ENCODE results near the gene CATSPER4. TPM values are rescaled to one million over a fixed set of nuclear protein-coding genes. Genes with fewer than 3 reads are reported as not detected.

The CATSPER4 gene
- polyA plus RNA-seq (ENCODE audit: insufficient read length in 3 of 3), result under 1 TPM; 0.06 to 0.21 (median 0.11) TPM
- long read RNA-seq, donor 1, result 0 reads
- long read RNA-seq, donor 2, result 0 reads
- long read RNA-seq, donor 3, result 0 reads
- long read RNA-seq, donor 4, result 0 reads
- long read RNA-seq, donor 5, result 0 reads
- long read RNA-seq, donor 6, result 0 reads
- long read RNA-seq, donor 7, result 0 reads
- long read RNA-seq, donor 8, result 0 reads
- long read RNA-seq, donor 9, result 0 reads
- long read RNA-seq, donor 10, result 0 reads
- long read RNA-seq, donor 11, result 0 reads
- long read RNA-seq, donor 12, result 0 reads
- long read RNA-seq, donor 13, result 0 reads
- long read RNA-seq, donor 14, result 0 reads
- long read RNA-seq, donor 15, result 0 reads
- long read RNA-seq, donor 16, result 0 reads

DNA sequence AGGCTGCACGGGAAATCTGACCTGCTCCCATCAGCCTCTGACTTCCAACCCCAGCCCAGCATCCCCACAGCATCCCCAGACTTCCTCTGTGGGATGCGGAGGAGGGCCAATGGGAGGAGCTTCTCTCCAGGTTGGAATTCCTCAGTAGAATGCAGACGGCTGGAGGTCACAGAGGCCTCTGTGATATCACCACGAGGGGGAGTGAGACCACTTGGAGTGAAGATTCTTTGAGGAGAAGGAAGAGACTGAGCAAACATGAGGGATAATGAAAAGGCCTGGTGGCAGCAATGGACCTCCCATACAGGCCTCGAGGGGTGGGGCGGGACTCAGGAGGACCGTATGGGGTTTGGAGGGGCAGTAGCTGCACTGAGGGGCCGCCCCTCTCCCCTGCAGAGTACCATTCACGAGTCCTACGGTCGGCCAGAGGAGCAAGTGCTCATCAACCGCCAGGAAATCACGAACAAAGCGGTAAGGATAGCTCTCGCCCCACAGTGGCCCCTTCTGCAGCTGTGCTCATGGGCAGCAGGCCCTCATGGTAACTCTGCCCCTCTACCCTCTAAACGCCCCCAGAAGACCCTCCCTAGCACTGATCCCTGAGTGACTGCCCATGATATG, at the start of gene CATSPER4:
Gene CATSPER4, plus strand, starts transcription at position 230 of the 615 bp plus-strand sequence. Its CDS starts 26 bp downstream, at position 256.
- peak in 6 of 11 donors; percentile 17 to 65 (median 54) for DNase-seq (ENCODE audit: extremely low read depth in 1 of 11, low read depth in 9 of 11, low spot score in 4 of 11)

DNA sequence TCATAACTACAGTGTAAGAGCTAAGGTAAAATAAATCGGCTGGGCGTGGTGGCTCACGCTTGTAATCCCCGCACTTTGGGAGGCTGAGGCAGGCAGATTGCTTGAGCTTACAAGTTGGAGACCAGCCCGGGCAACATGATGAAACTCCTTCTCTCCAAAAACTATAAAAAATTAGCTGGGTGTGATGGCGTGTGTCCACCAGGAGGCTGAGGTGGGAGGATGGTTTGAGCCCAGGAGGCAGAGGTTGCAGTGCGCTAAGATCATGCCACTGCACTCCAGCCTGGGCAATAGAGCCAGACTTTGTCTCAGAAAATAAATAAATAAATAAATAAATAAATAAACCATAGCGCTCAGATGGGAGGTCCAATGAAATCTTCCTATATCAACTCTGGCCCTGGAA, 48.2 kb upstream of the CATSPER4 start:
- no peak for DNase-seq (ENCODE audit: extremely low read depth in 1 of 11, low read depth in 9 of 11, low spot score in 4 of 11)

DNA sequence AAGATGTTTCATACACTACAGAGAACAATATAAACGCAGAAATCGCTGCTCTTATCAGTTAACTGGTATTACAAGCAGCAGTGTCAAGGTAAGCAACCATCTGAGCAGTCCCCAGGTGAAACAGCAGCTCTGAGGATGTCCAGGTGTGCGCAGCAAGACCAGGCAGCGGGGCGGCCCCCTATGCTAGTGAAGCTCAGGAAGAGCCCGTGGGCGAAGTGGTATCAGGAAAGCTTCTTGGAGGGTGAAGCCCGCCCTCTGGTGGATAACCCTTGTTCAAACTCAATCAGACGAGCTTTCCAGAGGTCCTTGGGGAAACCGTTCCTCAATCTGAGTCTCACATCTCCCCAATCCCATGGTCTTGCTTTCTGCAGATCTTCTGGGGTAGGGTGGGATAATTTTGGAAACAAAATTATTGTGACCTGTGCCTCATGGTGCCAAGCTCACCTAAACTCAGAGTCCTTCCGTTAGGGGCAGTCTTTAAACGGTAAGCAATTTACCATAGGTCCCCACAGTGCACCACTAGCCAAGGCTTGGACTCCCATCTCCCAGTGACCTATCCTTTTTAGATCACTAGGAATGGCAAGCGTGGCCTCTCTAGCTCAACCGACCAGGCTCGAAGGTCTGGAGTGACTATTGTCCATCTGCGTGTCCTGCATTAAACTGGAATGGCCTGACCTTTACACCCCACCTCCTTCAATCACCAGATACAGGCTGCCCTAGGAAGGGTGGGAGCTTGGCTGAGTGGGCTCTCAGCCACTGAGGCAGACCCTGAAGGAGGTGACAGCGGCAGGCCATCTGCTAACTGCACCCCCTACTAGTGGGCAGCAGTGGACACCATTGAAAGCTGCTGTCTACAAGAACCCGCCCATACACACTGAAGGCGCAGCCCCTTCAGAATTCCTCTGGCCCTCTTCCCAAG, 45.1 kb upstream of the CATSPER4 start:
- DNase-seq (ENCODE audit: extremely low read depth in 1 of 11, low read depth in 9 of 11, low spot score in 4 of 11), result peak in 6 of 11 donors; percentile 65 to 79 (median 70)

DNA sequence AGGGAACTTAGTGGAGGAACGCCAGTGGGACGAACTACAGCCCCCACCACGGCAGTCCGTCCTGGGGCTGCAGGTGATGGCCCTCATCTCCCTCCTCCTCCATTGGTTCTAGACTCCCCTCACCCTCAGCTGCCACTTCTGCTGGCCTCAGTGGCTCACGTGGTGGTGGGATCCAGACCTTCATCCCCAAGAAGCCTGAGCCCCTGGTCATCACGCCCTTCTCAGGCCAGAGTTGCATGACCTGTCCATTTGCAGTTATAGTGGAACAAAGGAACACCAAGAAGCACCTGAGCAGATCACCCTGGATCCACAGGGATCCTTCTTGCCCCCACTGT, 44.5 kb upstream of the CATSPER4 start:
- no peak for DNase-seq (ENCODE audit: extremely low read depth in 1 of 11, low read depth in 9 of 11, low spot score in 4 of 11)

DNA sequence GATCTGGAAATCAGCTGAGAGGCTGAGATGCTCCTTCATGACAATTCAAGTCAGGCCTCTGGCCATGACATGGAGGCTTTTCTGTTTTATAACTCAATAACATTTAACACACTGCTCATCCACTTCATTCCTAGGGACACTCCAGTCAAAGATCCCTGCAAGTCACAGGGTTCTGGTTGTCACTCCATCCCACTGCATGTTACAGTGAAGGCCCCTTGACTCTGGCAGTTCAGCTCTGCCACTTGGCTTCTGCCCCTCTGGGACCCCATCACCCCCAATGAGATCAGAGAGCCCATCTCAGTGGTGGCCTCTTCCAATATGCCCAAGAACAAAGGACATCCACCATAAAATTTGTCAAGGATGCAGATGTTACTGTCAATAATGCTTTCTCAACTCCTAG, 41.5 kb upstream of the CATSPER4 start:
- no peak for DNase-seq (ENCODE audit: extremely low read depth in 1 of 11, low read depth in 9 of 11, low spot score in 4 of 11)

DNA sequence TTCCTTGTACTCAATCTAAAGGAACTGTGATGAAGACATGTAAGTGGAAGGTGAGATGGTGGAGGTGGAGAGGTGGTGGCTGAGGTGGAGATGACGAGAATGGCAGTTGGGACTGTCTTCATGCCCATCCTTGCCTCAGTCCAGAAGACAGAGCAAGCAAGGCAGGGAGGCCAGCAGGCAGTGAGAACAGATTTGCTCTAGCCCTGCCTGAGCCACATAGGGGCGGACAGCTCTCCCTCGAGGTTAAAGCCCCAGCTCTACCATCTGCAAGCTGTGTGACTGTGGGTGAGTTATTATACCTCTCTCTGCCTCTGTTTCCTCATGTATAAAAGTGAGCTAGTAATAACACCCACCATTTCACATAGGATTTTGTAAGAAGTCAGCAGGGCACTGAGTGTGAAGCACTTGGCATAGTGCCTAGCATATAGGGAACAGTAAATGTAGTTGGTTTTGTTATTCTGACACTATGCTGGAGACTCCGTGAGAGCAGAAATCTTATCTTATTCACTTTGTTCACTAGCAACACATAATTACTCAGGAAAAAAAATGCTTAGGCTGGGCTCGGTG, 36.4 kb upstream of the CATSPER4 start:
- no peak for DNase-seq (ENCODE audit: extremely low read depth in 1 of 11, low read depth in 9 of 11, low spot score in 4 of 11)

DNA sequence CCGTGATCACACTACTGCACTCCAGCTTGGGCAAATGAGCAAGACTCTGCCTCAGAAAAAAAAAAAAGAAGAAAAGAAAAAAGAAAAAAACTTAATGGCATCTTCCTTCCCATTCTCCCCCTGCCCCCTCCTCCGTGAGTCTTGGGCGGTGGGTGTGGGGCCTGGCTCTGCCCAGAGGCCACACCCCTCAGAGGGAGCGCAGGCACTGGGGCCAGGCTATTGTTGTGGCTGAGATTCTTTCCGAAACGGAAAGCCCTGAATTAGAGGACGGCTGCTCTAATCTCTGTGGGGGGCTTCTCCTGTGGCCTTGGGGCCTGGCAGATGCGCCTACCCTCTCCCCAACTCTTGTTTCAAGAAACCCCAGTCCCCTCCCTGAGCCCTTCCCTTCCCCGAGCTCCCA, 35.7 kb upstream of the CATSPER4 start:
- DNase-seq (ENCODE audit: extremely low read depth in 1 of 11, low read depth in 9 of 11, low spot score in 4 of 11), result no peak

DNA sequence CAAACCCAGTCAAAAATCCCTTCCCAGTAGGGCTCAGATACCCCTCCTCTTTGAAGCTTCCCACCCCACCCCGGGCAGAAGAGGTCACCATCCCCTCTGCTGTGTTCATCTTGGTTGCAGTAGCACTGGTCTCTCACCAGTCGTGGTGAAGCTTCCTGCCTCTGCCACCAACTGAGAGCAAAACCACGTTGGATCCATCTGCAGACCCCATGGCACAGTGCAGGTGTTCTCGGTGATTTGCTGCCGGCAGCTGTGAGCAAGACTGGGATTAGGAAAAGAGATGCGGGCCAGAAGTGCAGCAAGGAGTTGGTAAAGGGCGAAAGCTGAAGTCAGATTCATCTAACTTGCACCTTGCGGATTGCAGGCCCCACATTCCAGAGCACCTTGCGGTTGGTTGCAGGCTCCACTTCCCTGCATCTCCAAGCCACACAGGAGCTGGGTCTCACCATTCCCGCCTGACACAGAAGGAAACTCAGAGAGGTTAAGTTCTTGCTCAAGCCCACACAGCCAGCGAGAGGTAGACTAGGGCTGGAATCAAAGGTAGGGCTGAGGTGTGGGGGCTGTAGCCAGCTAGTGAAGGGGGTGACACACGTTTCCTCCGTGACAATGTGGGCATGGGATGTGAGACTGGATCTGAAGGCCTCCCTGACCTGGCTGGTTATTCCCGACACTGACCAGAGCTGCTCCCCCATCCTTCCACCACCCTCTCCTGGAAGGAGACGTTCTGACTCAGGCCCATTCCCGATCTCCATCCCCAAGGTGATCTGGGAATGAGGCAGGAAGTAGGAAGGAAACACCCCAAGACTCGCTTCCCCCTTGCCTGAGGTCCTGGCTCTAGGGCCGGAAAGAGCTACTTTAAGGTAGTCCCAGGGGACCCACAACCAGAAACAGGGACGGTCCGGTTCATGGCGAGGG, 34.8 kb upstream of the CATSPER4 start:
- no peak for DNase-seq (ENCODE audit: extremely low read depth in 1 of 11, low read depth in 9 of 11, low spot score in 4 of 11)

DNA sequence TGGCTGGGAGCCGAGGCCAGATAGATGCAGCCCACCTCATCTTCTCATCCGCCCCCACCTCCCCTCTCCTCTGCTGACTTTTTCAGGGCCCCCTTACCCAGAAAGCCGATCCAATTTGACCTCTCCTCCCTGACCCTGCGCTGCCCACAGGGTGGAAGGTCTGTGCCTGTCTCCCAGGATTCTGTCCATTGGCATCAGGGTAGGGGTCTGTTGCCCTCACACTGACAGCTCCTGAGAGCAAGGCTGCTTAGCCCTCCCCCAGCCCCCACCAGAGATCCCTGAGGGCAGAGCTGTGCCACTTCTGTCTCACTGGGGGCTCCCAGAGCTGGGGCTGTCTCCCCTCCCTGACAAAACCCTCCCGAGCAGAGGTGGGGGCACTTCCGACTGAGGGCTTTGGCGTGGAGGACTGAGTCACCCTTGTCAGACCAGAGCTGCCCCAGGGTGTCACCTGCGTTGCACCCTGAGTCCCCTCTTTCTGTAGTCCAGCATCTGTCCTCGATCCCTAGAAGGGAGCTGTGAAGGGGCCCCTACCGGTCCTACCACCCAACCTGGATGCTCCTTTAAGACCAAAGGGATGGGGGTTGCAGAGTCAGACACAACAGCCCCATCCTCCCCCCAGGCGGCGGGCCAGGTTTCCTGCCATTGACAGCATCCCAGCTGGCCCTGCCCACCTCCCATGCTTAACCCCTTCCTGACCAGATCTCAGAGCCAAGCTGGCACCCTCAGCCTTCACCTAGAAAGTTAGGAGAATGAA, 33.9 kb upstream of the CATSPER4 start:
- DNase-seq (ENCODE audit: extremely low read depth in 1 of 11, low read depth in 9 of 11, low spot score in 4 of 11), result no peak

DNA sequence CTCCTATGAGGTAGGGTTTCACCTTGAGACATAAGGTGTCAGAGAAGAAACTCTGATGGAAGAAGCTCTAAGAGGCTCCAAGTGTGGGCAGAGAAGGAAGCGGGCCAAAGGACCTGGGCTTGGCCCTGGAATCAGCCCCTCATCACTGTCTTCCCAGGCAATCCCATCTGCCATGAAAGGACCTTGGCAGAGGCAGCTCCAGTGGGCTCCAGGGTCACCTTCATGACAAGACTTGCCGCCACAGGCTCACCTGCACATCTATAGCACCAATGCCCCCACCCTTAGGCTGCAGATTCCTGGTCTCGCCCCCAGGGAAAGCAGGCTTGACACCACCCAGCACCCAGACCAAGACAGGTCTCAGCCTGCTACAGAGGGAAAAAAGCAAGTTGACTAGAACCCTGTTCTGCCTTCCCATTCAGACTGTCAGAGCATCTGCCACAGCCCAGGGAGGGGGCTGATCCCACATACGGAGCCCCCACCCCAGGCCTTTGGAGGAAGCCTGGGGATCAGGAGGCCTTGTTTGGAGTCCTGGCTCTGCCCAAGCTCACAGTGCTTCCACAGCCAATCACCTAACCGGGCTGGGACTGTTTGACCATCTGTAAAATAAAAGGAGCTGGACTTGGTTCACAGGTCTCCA, 32.0 kb upstream of the CATSPER4 start:
- DNase-seq (ENCODE audit: extremely low read depth in 1 of 11, low read depth in 9 of 11, low spot score in 4 of 11), result no peak

DNA sequence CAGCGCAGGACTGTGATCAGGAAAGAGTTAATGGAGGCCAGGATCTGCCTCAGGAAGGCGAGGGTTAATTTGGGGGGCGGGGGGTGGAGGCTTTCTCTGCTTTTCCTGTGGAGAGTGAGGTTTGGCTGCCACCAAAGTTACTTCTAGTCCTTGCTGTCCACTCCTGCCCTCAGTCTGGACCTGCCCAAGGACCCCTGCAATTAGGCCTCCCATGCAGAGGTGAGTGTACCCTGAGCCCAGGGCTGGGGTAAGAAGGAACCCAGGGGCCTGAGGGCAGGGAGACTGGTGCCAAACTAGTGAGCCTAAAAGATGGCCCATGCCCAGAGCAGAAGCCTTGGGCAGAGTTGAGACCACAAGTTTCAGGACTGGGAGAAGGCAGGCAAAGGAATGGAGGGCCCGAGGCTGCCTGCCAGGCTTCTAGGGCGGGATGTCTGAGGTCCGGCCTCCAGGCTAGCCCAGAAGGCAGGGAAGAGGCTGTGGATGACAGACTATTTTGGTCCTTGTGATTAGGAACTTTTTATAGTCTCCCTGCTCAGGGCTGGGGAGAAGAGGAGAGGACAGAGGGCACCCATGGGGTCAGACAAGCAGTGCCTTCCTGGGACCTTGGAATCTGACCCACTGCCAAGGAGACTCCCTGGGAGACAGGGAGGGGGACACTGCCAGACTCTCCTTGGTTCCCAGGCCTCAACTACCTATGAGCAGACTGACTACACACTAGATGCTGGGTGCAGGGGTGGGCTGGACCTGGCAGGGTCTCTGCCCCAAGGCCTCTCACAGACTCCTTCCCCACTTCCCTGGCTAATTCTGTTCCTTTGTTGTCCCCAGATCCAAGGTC, 31.3 kb upstream of the CATSPER4 start, which contains the start of gene FAM110D:
Gene FAM110D, plus strand, starts transcription at position 172 of the 835 bp plus-strand sequence. CDS start 2,213 bp downstream, outside the sequence.
- no peak for DNase-seq (ENCODE audit: extremely low read depth in 1 of 11, low read depth in 9 of 11, low spot score in 4 of 11)

DNA sequence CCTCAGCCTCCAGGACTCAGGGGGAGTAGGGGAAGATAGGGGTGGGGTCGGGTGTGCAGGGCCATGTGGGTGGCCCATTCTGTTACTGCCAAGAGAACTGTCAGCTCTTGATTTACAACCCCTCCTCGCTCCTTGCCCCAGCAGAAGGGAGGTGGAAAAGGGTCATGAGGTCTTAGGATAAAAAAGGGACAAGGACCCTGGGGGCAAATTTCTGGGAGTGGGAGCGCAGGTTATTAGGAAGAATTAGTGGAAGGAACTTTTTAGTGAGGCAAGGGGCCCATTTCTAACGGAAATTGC, 30.7 kb upstream of the CATSPER4 start:
- no peak for DNase-seq (ENCODE audit: extremely low read depth in 1 of 11, low read depth in 9 of 11, low spot score in 4 of 11)

DNA sequence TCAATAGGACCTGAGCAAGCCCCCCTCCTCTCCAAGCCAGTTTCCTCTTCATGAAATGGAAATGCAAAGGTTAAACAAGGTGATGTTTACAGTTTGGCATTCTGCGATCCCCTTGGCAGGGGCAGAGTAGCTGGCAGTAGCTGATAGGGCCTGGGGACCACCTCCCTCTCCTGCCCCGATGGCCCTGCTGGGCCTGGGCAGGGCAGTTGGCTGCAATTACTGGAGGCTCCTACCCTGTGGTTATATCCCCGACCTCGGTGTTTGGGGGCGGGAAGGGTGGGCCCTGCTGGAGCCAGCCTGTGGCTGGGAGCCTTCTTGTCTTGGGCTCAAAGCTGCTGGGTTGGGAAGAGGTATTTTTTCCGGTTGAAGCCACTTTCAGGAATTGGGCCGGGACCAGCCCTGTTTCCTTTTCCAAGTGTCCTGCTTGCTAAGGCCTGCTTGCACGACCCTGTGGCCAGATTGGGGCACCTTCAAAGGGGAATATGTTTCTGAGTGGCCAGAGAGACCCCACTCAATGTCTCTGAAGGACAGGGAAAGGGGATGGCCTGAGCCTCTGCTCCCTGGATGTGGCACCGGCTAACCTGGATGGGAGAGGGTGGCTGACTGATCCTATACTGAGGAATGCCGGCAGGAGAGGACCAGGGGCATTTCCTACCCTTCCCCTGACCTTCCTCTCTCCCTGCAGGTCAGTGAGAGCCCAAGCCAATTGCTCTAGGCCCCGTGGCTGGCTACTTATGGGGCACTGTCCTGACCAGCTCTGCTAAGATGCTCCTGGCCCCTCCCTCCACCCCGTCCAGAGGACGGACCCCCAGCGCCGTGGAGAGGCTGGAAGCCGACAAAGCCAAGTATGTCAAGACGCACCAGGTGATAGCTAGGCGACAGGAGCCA, 29.6 kb upstream of the CATSPER4 start:
- DNase-seq (ENCODE audit: extremely low read depth in 1 of 11, low read depth in 9 of 11, low spot score in 4 of 11), result no peak

DNA sequence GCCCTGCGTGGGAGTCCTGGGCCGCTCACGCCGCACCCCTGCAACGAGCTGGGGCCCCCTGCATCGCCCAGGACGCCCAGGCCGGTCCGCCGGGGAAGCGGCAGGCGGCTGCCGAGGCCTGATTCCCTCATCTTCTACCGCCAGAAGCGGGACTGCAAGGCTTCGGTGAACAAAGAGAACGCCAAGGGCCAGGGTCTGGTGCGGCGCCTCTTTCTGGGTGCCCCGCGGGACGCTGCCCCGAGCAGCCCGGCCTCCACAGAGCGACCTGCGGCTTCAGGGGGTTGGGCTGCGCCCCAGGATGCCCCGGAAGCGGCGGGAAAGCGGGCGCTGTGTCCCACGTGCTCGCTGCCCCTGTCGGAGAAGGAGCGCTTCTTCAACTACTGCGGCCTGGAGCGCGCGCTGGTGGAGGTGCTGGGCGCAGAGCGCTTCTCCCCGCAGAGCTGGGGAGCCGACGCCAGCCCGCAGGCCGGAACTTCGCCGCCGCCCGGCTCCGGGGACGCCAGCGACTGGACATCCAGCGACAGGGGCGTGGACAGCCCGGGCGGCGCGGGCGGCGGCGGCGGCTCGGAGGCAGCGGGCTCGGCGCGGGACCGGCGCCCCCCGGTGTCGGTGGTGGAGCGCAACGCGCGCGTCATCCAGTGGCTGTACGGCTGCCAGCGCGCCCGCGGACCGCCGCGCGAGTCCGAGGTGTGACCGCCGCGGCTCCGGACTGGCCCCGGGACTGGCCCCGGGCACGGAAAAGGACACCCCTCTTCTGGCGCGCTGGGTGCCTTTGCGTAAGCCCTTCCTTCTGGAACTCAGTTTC, 28.8 kb upstream of the CATSPER4 start:
- DNase-seq (ENCODE audit: extremely low read depth in 1 of 11, low read depth in 9 of 11, low spot score in 4 of 11), result peak in 1 of 11 donors; percentile 58

DNA sequence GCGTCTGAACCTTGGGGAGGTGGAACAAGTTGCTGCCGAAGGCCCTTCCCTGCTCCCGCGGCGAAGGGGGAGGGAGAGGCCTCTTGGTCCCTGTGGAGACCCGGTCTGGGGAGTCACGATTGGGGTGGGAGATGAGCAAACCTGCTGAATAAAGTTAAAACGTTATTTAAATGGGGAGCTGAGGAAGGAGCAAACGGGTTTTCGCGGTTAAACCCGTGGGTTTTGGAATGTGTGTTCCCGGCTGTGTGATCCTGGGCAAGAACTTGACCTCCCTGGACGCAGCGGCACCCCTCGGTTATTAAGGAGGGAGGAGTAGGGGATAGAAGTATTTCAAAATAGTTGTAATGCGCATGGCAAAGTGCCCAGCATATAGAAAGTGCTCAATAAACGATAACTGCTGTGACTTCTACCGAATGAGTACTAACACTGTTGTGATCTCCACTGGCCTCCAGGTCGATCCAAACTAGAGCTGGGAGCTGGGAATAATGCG, 28.1 kb upstream of the CATSPER4 start:
- no peak for DNase-seq (ENCODE audit: extremely low read depth in 1 of 11, low read depth in 9 of 11, low spot score in 4 of 11)
